HG03342 (cell line): ENCODE results near the gene PCED1B.
"Not testable (repeated sequence)": the region's sequence is repeated elsewhere in the genome, so short reads cannot be mapped to it uniquely, and the experiment has no call there.

Experiments used
- ATAC-seq: cut with Tn5 transposase; IDR thresholded peaks from one replicate; pipeline ENCODE4 v1.9.1; 2021; ENCODE audit warnings: mild to moderate bottlenecking, moderate library complexity; ENCODE audit not compliant: unreplicated experiment

PCED1B gene

DNA sequence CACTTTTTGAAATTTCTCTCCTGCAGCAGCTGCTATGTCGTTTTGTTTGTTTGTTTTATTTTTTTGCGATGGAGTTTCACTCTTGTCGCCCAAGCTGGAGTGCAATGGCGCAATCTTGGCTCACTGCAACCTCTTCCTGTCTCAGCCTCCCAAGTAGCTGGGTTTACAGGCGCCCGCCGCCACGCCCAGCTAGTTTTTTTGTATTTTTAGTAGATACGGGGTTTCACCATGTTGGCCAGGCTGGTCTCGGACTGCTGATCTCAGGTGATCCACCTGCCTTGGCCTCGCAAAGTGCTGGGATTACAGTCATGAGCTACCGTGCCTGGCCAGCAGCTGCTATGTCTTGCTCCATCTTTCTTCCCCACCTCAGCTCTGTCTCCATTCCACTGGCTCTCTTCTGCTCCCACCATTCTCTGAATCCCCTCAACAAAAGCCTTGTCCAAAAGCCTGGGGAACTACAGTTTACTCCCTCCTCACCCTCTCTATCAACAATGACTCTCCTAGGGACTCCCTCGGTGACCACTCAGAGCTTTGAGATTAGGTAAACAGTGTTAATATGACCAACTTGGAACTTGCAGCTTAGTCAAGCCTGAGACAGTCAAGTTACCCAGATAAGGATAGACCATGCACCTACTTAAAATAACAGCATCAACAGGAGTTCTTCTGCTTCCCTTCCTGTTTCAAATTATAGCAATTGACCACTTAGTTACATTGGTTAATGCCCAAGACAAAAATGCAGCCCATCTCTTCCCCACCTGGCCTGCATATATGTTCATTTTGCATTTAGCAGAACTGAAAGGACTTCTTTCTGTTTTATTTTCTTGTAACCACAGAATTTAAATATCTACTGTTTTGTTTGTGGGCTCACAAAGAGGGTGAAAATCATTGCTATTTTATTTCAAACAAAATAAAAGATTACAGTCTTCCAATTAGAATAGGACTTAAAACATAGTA is 189.4 kb downstream of the PCED1B start:
- ATAC-seq: peak; percentile 73

DNA sequence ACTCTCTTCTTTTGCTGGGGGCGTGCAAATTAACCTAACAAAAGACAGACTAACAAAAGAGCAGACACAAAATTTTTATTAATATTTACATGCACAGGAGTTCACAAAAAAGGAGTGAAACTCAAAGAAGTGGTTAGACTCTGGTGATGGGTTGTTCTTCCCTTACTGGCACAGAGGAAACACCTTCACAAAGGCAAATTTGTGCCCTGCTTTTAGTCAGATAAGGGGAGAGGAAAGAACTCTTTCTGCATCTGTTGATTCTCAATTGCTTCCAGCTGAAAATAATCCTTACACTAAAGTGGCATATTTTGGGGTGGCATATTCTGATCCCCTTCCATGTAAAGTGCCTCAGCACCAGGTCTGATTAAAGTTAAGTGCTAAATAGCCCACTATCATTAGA is 190.5 kb downstream of the PCED1B start:
- ATAC-seq: no peak

DNA sequence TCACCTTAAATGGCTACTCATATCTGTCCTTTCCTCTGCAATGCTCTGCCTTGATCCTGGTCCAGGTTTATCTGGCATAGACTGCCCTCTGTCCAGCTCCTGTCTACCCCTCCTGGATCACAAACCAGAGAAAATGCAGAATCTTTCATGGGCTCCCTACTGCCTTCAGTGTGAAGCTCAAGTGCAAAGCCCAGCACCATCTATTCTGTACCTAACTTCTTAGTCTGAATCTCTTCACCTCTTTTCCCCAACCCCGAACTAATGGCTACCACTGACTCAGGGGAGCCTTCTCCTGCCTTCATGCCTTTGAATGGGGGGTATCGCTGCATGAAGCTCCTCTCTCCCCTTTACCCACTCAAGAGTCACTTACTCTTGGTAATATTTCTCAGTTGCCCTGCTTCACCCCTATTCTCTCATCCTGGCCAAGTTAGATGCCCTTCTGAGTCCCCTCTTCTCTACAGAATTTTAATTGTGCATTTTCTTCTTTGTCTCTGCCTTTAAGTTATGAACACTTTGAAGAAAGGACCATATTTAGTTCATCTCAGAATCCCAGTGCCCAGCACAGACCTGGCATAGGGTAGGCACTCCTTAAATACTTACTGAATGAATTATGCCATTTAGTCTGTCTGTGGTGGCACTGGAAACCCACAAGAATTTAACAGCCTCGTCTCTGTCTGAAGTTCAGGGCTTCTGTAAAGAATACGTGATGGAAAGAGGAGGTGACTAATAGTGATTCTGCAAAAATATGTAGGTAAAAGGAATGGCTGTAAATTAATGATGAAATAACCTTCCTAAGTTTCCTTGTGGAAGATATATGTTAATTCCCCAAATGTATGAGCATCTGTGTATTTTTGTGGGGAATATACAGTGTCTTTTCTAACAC is 191.6 kb downstream of the PCED1B start:
- ATAC-seq: no peak

DNA sequence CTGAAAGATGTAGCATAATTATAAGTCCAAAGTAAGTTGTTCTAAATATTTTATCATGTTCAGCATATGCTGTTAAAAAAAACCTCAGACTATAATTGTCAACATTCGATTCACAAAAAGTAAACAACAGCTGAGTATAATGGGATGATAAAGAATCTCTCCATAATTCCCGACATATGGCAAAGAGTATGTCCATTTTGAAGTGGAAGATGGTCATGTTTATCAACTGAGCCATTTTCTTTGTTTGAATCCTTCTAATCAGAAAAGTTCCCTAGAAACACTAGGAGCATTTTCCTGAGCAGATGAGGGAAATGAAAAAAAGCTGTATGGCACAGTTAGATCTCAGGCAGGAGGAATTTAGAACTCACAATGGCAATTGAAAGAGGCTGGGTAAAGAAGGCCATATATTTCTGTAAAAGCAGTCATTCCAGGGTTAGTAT is 192.4 kb downstream of the PCED1B start:
- no peak for ATAC-seq

DNA sequence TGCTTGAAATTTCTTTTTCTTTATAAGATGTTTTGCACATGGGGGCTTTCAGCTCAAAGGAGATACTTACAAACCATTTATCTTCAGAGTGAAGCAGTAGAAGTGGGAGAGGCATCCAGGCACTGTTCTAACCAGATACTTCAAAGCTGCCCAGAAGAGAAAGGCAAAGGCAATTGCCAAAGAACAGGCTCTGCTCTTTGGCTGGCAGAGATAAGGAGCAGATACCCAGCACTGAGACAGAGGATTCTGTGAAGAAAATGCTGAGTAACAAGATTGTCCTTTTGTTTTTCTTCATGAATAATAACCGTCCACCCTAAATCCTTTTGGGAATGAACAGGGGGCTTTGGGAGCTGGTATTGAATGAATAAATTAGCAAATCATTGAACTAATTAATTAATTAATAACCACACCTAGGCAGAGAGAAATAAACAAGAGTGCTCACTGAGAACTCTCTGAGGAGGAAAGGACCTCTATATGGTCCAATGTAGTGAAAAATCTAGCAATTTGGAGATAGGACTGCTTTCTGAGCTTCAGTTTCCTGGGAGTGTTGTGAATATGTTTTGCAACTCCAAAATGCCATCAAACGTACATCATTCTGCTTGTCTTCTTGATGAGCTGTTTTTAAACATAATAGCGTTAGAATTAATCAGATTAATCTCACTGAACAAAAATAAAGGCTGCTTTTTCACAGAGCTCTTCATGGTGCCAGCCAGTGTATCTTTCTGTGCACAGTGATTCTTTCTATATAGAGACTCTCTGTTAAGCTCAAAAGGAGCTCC is 193.2 kb downstream of the PCED1B start:
- ATAC-seq: no peak

DNA sequence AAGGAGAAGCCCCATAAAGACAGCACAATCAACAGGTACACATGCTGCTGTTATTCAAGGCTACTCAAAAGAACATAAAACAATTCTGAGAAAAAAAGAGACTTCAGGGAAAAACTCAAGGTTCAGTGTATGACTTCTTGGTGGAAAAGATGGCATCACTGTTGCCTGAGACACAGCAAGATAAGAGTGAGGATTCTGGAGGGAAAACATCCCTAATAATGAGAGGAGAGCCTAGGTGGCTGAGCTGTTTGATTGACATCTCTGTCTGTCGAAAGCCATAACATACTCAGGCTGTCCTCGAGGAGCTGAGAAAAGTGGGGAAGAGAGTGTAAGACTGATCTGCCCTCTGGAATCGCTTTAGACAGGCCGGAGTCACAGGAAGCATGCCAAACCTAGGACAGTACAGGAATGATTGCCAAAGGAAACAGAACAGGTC is 193.8 kb downstream of the PCED1B start:
- ATAC-seq: no peak

DNA sequence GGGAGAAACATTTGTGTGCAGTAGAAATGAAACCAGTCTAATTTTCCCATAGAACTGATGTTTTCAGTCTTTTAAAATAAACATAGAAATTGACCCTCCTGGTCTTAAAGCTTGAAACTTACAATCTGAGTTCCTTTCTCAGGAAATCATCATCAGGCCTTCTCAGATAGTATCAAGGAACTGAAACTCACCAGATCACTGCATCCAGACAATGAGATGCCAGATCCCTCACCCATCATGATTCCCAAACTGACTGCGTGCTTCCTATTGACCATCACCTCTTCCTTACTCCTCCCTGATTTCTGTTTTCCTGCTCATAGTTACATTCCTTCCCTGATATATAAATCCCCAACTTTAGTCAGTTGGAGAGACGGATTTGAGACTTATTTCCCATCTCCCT is 195.3 kb downstream of the PCED1B start:
- no peak for ATAC-seq

DNA sequence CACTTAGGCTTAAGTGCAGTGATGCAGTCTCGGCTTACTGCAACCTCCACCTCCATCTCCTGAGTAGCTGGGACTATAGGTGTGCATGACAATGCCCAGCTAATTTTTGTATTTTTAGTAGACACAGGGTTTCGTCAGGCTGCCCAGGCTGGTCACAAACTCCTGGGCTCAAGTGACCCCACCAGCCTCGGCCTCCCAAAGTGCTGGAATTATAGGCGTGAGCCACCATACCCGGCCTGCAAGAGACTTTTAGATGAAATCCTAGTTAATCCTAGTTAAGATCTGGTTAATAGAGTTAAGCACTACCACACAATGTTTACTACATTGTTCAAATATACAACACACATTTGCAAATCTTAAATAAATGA is 196.8 kb downstream of the PCED1B start:
- no peak for ATAC-seq

DNA sequence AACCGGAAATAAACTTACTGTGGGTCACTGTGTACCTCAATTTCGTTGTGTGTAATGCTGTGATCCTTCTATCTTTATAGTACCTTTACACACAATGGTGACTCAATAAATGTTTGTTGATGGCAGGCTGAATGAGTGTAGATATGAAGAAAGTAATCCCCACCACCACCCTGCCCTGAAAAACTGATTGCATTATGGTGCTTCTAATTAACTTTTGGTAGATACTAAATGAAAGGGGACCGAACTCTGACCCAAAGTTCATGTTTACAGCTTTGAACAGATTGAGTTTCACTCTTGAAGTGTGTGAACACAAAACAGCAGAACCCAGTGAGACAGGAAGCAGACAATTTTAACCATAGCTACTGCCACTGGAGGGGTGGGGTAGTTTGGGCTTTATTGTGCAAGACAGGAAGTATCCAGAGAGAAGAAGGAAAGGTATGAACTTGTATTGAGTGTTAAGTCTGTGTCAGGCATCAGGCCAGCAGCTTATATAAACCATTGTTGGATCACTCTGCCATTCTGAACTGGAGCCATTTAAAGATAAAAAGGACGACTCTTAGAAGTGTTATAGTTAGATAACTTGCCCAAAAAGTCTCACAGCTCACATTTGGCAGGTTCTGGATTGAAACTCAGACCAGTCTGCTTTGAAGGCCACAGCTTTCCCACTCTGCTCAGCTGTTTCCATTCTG is 197.3 kb downstream of the PCED1B start:
- ATAC-seq: peak; percentile 91

DNA sequence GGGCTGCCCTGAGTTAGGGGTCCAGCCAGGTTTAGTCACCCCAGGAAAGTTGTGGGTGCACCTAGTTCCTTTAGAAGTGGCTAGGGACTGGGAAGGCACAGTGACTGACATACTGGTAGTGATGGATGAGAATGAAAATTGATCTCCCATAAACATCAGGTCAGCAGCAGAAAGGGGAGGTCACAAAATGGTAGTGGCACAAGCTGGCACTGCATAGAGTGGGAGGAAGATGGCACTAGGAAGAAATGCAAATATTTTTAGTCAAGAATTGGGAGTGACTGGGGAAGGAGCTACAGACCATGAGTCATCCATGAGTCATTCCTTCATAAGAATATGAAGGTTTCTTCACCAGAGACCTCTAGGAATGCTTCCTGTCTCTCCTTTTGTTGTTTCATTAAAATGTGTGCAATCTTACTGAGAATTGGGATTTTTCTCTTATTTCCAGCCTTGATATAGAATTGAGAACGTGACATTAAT is 198.6 kb downstream of the PCED1B start:
- ATAC-seq: no peak

DNA sequence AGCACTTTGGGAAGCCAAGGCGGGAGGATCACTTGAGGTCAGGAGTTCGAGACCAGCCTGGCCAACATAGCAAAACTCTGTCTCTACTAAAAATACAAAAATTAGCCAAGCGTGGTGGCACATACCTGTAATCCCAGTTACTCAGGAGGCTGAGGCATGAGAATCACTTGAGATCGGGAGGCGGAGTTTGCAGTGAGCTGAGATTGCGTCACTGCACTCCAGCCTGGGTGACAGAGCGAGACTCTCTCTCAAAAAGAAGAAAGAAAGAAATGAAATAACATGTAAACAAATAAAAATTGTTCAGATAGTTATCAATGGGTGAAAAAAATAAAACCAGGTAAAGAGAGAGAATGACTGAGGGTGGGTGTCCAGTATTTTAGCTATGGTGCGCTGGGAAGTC is 200.3 kb downstream of the PCED1B start:
- not testable (repeated sequence) for ATAC-seq

DNA sequence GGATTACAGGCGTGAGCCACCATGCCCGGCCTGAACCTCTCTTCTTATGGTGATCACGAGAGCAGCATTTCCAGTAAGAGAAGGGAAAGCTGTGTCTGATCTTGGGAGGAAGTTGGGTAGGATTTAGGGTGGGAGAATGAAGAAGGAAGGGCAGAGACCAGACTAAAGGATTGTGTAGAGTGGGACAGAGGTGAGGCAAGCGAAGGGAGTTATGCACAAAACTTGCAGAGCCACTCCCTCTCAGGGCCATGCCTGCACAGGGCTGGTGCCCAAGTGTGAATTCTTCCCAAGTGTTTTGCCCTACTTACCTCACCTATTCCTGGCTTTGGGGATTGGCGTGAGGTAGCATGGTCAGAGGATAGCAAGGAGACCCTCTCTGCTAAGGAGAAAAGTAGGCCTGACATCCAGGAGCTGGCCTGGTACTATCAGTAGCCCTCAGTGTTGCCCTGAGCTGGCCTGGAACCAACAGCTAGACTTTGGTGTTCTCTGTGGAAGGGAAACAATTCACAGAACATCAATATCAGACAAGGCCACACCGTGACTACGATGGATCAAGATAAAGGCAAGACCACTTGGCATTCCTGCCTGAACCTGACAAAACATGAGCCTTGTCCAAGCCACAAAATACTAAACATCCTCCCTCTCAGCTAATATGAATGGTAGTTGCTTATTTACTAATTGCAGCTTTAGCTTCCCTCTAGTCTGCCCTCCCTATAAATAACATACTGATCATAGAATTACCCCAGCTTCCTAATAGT is 201.3 kb downstream of the PCED1B start:
- no peak for ATAC-seq

DNA sequence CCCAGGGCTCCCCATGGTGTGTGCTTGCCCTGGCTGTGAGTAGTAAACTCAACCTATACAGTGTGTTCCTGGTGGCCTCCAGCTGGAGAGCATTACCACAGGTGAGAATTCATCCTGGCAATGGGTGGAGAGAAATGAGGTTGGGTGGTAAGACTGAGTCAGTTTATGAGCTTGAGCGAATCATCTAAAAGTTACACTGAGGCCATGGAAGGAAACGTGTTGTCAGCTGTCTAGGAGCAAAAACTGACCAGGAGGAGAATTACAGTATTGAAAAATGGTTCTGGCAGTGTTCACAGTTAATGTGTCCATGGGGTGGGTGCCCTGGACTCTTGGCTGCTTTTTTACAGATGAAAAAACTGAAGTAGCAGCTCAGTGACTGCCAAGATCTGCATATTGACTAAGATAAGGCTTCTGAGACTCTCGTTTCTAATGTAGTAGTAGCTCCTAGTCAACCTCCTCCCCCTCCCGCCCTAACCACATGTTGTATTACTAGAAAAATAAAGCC is 202.3 kb downstream of the PCED1B start:
- ATAC-seq: no peak

DNA sequence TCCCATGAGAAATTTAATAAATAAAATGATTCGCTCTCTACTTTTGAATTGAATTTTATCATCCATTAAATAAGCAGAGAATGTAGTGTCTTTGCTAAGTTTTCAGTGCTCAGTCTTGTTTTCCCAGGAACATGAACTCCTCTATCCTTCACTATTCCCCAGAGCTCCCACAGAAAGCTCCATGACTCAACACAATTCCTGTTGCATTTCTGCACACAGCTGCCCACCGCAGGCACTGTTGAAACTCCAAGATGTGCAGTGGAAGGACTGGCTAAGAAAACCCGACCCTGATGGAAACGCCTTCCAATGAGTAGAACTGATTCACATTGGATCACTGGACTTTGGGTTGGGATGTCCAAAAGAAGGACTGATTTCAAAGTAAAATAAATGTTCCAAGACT is 202.8 kb downstream of the PCED1B start:
- no peak for ATAC-seq
